ENCODE data around the gene KDF1. TPM values are rescaled to one million over a fixed set of nuclear protein-coding genes. Genes with fewer than 3 reads are reported as not detected.
A peak's percentile ranks its signal among the peaks of the same experiment; 100 is the strongest.

Gene KDF1
- total and polyA plus RNA-seq, 2 of the 13 experiments (the other 11 are each of a cell fraction or from before 2014, with no cell fraction given), result 1.9 to 4.9 TPM

GRCh38 chr1:26915204-26915842 is 44.9 kb downstream of the KDF1 start (continued):
- TF ChIP-seq BCL3 (CRISPR knock-in tag; IDR thresholded peaks at IDR 0.05) (0 out of 2 replicates have a peak, but pooled peaks have one; percentile 24), ZBTB25 (CRISPR knock-in tag; IDR thresholded peaks at IDR 0.05) (no peak), SRSF1 (optimal IDR thresholded peaks at IDR 0.05; ENCODE audit: low read depth, low read length) (no peak), CEBPG (CRISPR knock-in tag; IDR thresholded peaks at IDR 0.05) (0 out of 2 replicates have a peak, but pooled peaks have one; percentile 21), TEAD2 (CRISPR knock-in tag; IDR thresholded peaks at IDR 0.05) (no peak), PHF21A (CRISPR knock-in tag; IDR thresholded peaks at IDR 0.05) (0 out of 2 replicates have a peak, but pooled peaks have one; percentile 33), ZBTB42 (CRISPR knock-in tag; IDR thresholded peaks at IDR 0.05) (no peak), HOXA3 (CRISPR knock-in tag; IDR thresholded peaks at IDR 0.05) (peak; percentile 73), DZIP1 (CRISPR knock-in tag; IDR thresholded peaks at IDR 0.05) (no peak), MYPOP (CRISPR knock-in tag; IDR thresholded peaks at IDR 0.05) (0 out of 2 replicates have a peak, but pooled peaks have one; percentile 19), FOXC1 (CRISPR knock-in tag; IDR thresholded peaks at IDR 0.05; ENCODE audit: borderline replicate concordance) (no peak), HNRNPL (IDR thresholded peaks at IDR 0.05; ENCODE audit: low read depth, low read length) (peak; percentile 98), GLI4 (CRISPR knock-in tag; IDR thresholded peaks at IDR 0.05; ENCODE audit: borderline replicate concordance) (no peak), ZNF10 (CRISPR knock-in tag; IDR thresholded peaks at IDR 0.05; ENCODE audit: borderline replicate concordance, low read depth) (no peak), HCFC1 (IDR thresholded peaks at IDR 0.05; ENCODE audit: low read depth, low read length) (no peak), CHD4 (IDR thresholded peaks at IDR 0.05; ENCODE audit: borderline replicate concordance, low read length) (0 out of 2 replicates have a peak, but pooled peaks have one; percentile 56), ZBTB20 (CRISPR knock-in tag; IDR thresholded peaks at IDR 0.05; ENCODE audit: borderline replicate concordance, low read depth) (0 out of 2 replicates have a peak, but pooled peaks have one; percentile 44), ZNF788 (CRISPR knock-in tag; IDR thresholded peaks at IDR 0.05; ENCODE audit: borderline replicate concordance) (peak; percentile 21; the same call in 1 of the 2 replicates)
